HCEC 1CT (cell line): ENCODE measurements around the gene OR5H15.
"Not testable (repeated sequence)": the region's sequence is repeated elsewhere in the genome, so short reads cannot be mapped to it uniquely, and the experiment has no call there.

Source experiments
- DNase-seq: peaks from one replicate; pipeline ENCODE4 v3.0.0-alpha.2; 2017

OR5H15 gene

GRCh38 chr3:98166396-98166795 is at the start of gene OR5H15:
TSS of gene OR5H15 (plus strand) at chr3:98166696. CDS start at chr3:98168700, 2,004 bp downstream.
- no peak for DNase-seq

- DNase-seq = no peak
These were observed 36.1 kb upstream of the OR5H15 start, which contains the start of gene OR5H1 for GRCh38 chr3:98130421-98130820. TSS of gene OR5H1 (plus strand) at chr3:98130721. CDS start at chr3:98132698, 1,977 bp downstream.

GRCh38 chr3:98136631-98137030 is 29.9 kb upstream of the OR5H15 start:
- DNase-seq = no peak

GRCh38 chr3:98137826-98138557 is 28.5 kb upstream of the OR5H15 start:
- DNase-seq = not testable (repeated sequence)

- no peak for DNase-seq
These were observed 26.0 kb upstream of the OR5H15 start for GRCh38 chr3:98140531-98140930.

- DNase-seq = no peak
These were observed 19.3 kb upstream of the OR5H15 start, which contains the start of gene OR5H14 for GRCh38 chr3:98147179-98147578. TSS of gene OR5H14 (plus strand) at chr3:98147479. CDS start at chr3:98149386, 1,907 bp downstream.

- DNase-seq = no peak
These were observed 17.7 kb upstream of the OR5H15 start for GRCh38 chr3:98148751-98149150.

GRCh38 chr3:98149456-98149855 is 17.0 kb upstream of the OR5H15 start:
- not testable (repeated sequence) for DNase-seq

- DNase-seq = peak; percentile 3
These were observed 15.3 kb upstream of the OR5H15 start for GRCh38 chr3:98151241-98151640.

GRCh38 chr3:98171071-98171470 is 4.6 kb downstream of the OR5H15 start:
- no peak for DNase-seq

- DNase-seq = no peak
These were observed 6.1 kb downstream of the OR5H15 start for GRCh38 chr3:98172621-98173020.

- DNase-seq = no peak
These were observed 13.9 kb downstream of the OR5H15 start for GRCh38 chr3:98180319-98180890.

GRCh38 chr3:98182196-98182595 is 15.7 kb downstream of the OR5H15 start:
- DNase-seq = no peak

GRCh38 chr3:98185180-98185579 is 18.7 kb downstream of the OR5H15 start:
- no peak for DNase-seq

- DNase-seq = peak; percentile 14
These were observed 22.0 kb downstream of the OR5H15 start for GRCh38 chr3:98188545-98188944.

- DNase-seq = not testable (repeated sequence)
These were observed 24.4 kb downstream of the OR5H15 start for GRCh38 chr3:98190911-98191310.

GRCh38 chr3:98196293-98196692 is 29.8 kb downstream of the OR5H15 start:
- not testable (repeated sequence) for DNase-seq

- no peak for DNase-seq
These were observed 32.5 kb downstream of the OR5H15 start for GRCh38 chr3:98199020-98199419.

- no peak for DNase-seq
These were observed 42.7 kb downstream of the OR5H15 start for GRCh38 chr3:98209244-98209643.

GRCh38 chr3:98213276-98213675 is 46.8 kb downstream of the OR5H15 start:
- DNase-seq = no peak

GRCh38 chr3:98215051-98215450 is 48.6 kb downstream of the OR5H15 start:
- no peak for DNase-seq
